K562 (cell line): ENCODE data around the gene PTCH2. TPM values are rescaled to one million over a fixed set of nuclear protein-coding genes. Genes with fewer than 3 reads are reported as not detected.

Experiments
- E4F1 ChIP-seq: fragments of 250-450 bp; sonication (Bioruptor Pico); IDR thresholded peaks from 2 replicates; pipeline ENCODE4 v1.5.0; 2021; ENCODE audit warnings: mild to moderate bottlenecking, borderline replicate concordance
- GABPB2 ChIP-seq: fragments of 250-450 bp; sonication (Bioruptor Pico); conservative IDR thresholded peaks from 2 replicates; pipeline ENCODE4 v1.5.1; 2021; ENCODE audit warnings: mild to moderate bottlenecking
- ID3 ChIP-seq, 2 experiments: fragments of 250-450 bp in 1 of 2; fragments of 450-650 bp in 1 of 2; sonication (Bioruptor Pico) in 1 of 2; IDR thresholded peaks; 2 replicates each; pipeline versions ENCODE4 v1.6.1 to v1.8.0; 2016 to 2021; ENCODE audit warnings: mild to moderate bottlenecking in 2 of 2, moderate library complexity in 2 of 2, missing compliant biosample characterization in 1 of 2, missing genetic modification characterization in 1 of 2
- JUNB ChIP-seq: fragments of 450-650 bp; formaldehyde crosslinking; conservative IDR thresholded peaks from 2 replicates; pipeline ENCODE4 v1.4.0; 2020; ENCODE audit warnings: mild to moderate bottlenecking
- MBD1 ChIP-seq: fragments of 250-450 bp; sonication (Bioruptor Pico); IDR thresholded peaks from 2 replicates; pipeline ENCODE4 v1.8.0; 2022; ENCODE audit warnings: inconsistent platforms
- MEIS2 ChIP-seq: fragments of 450-650 bp; IDR thresholded peaks from 2 replicates; pipeline ENCODE4 v1.6.1; 2014; ENCODE audit warnings: mild to moderate bottlenecking; ENCODE audit not compliant: partially characterized antibody
- POLR2A ChIP-seq: fragments of 450-650 bp; conservative IDR thresholded peaks from 2 replicates; pipeline ENCODE4 v1.6.1; 2016
- POLR2G ChIP-seq: fragments of 200-400 bp; formaldehyde crosslinking; IDR thresholded peaks from 2 replicates; pipeline ENCODE4 v1.6.1; 2017; ENCODE audit warnings: low read depth, mild to moderate bottlenecking, antibody characterized with exemption, low read length, moderate library complexity
- PURB ChIP-seq: sonication (generic); formaldehyde crosslinking; IDR thresholded peaks from 2 replicates; pipeline ENCODE4 v1.9.0; 2021; ENCODE audit warnings: low read depth, mild to moderate bottlenecking, missing genetic modification reagents
- TCF7L2 ChIP-seq: fragments of 150-350 bp; IDR thresholded peaks from 2 replicates; pipeline ENCODE4 v1.6.1; 2016; ENCODE audit warnings: low read depth, mild to moderate bottlenecking, low read length, moderate library complexity
- TEAD1 ChIP-seq, 2 experiments: fragments of 450-650 bp in 1 of 2; sonication (generic) in 1 of 2; formaldehyde crosslinking; IDR thresholded peaks; 2 replicates each; pipeline versions ENCODE4 v1.4.0 to v1.8.0; 2020 to 2022; ENCODE audit warnings: mild to moderate bottlenecking in 2 of 2, missing genetic modification reagents in 1 of 2
- ZNF124 ChIP-seq: sonication (generic); formaldehyde crosslinking; IDR thresholded peaks from 2 replicates; pipeline ENCODE4 v1.8.1; 2022; ENCODE audit warnings: missing genetic modification reagents
- ZNF316 ChIP-seq: fragments of 450-650 bp; IDR thresholded peaks from 2 replicates; pipeline ENCODE4 v1.6.1; 2016
- ZNF449 ChIP-seq: fragments of 250-450 bp; sonication (Bioruptor Pico); IDR thresholded peaks from 2 replicates; pipeline ENCODE4 v1.8.0; 2022; ENCODE audit warnings: moderate library complexity, mild to moderate bottlenecking, inconsistent platforms
- ZNF584 ChIP-seq: fragments of 200-800 bp; sonication (Bioruptor generic); IDR thresholded peaks from 2 replicates; pipeline ENCODE4 v1.6.1; 2016; ENCODE audit warnings: low read depth, mild to moderate bottlenecking, missing genetic modification characterization, missing compliant biosample characterization
- ZNF639 ChIP-seq, 2 experiments: fragments of 200-800 bp in 1 of 2; sonication (Bioruptor generic) in 1 of 2; sonication (generic) in 1 of 2; formaldehyde crosslinking in 1 of 2; IDR thresholded peaks in 1 of 2; conservative IDR thresholded peaks in 1 of 2; 2 replicates each; pipeline versions ENCODE4 v1.5.0 to v1.6.1; 2016 to 2020; ENCODE audit warnings: missing compliant biosample characterization in 1 of 2, missing genetic modification characterization in 1 of 2, missing genetic modification reagents in 1 of 2
- ZNF717 ChIP-seq: fragments of 250-450 bp; sonication (Bioruptor Pico); IDR thresholded peaks from 2 replicates; pipeline ENCODE4 v1.5.0; 2021
- ZNF780A ChIP-seq: fragments of 250-450 bp; sonication (Bioruptor Pico); IDR thresholded peaks from 2 replicates; pipeline ENCODE4 v1.5.0; 2021; ENCODE audit warnings: mild to moderate bottlenecking
- polyA plus RNA-seq, 8 experiments: library from polyadenylated mRNA; depleted of rRNA in 4 of 8; stranded (reverse) in 5 of 8; unstranded in 3 of 8; fragments of >200 nt; fragmentation: Nextera tagmentation in 2 of 8; fragmentation: Illumina TruSeq in 1 of 8; extraction: Ambion mirVana in 2 of 8; extraction: Trizol in 1 of 8; gene quantifications; 2 replicates each; pipeline versions ENCODE4 v1.2.1 to v1.2.3, GENCODE V29; 2011 to 2014; ENCODE audit warnings: inconsistent platforms in 1 of 8, missing spikeins in 1 of 8
- total RNA-seq, 7 experiments: library from RNA; depleted of rRNA in 6 of 7; stranded (reverse); fragments of >200 nt in 6 of 7; fragmentation: Illumina TruSeq in 2 of 7; extraction: Trizol in 2 of 7; gene quantifications; 2 replicates each; pipeline versions ENCODE4 v1.2.1 to v1.2.3, GENCODE V29; 2011 to 2021; ENCODE audit warnings: low replicate concordance in 1 of 7

Gene PTCH2
- total and polyA plus RNA-seq, 9 of the 15 experiments (the other 6 are each of a cell fraction or from before 2014, with no cell fraction given) = 0.15 to 27.3 (median 0.48) TPM; not detected in 1

GRCh38 chr1:44801491-44802305, 41.4 kb downstream of the PTCH2 start (continued):
- TF ChIP-seq E4F1 (CRISPR knock-in tag) (no peak), JUNB (CRISPR knock-in tag) (no peak), ZNF449 (CRISPR knock-in tag) (no peak), POLR2G (no peak), MBD1 (CRISPR knock-in tag) (no peak), ZNF717 (no peak), ZNF639 (CRISPR knock-in tag; conservative IDR thresholded peaks at IDR 0.05 in 1 of 2, IDR thresholded peaks at IDR 0.05 in 1 of 2) (no peak), PURB (CRISPR knock-in tag) (no peak), MEIS2 (no peak), ZNF316 (no peak), ID3 (CRISPR knock-in tag; IDR thresholded peaks at IDR 0.05) (no peak), ID3 (tag; IDR thresholded peaks at IDR 0.05) (0 out of 2 replicates have a peak, but pooled peaks have one; percentile 25), POLR2A (peak; percentile 48; the same call in 1 of the 2 replicates), ZNF780A (CRISPR knock-in tag) (no peak), TEAD1 (CRISPR knock-in tag; IDR thresholded peaks at IDR 0.05) (no peak), TCF7L2 (no peak), ZNF124 (CRISPR knock-in tag) (no peak), ZNF584 (no peak), GABPB2 (CRISPR knock-in tag) (no peak)
